ENCODE measurements around the gene AGXT. TPM values are rescaled to one million over a fixed set of nuclear protein-coding genes. Genes with fewer than 3 reads are reported as not detected.

The AGXT gene
- total RNA-seq, 1 experiment from 2014 or later, result 0.34 TPM

GRCh38 chr2:240846873-240847595, 21.6 kb upstream of the AGXT start:
- TF ChIP-seq POLR2A (IDR thresholded peaks at IDR 0.05; ENCODE audit: borderline replicate concordance, extremely low read depth, insufficient read depth, insufficient read length) (no peak), JUND (IDR thresholded peaks at IDR 0.05) (no peak), EZH2 (IDR thresholded peaks at IDR 0.05) (no peak), EZH2phosphoT487 (IDR thresholded peaks at IDR 0.05; ENCODE audit: borderline replicate concordance) (no peak), REST (IDR thresholded peaks at IDR 0.05; ENCODE audit: low read depth) (no peak), ELF1 (IDR thresholded peaks at IDR 0.05; ENCODE audit: borderline replicate concordance, low read depth) (no peak), ZNF274 (IDR thresholded peaks at IDR 0.05; ENCODE audit: low read depth, low read length) (no peak)
- TF ChIP-seq, protein P1, sequence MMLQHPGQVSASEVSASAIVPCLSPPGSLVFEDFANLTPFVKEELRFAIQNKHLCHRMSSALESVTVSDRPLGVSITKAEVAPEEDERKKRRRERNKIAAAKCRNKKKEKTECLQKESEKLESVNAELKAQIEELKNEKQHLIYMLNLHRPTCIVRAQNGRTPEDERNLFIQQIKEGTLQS (IDR thresholded peaks at IDR 0.05), result no peak
- BruUV-seq (replicated peaks), result no TSS peak
- H3K4me1 ChIP-seq (ENCODE audit: control insufficient read depth in 1 of 2, insufficient read depth in 2 of 2, low read length in 2 of 2), result no peaks in the 10 kb centered on the region
- H2AFZ ChIP-seq (ENCODE audit: low read depth, low read length, poor library complexity, severe bottlenecking), result no peak overlapping the region
- no peaks in the 10 kb centered on the region for H3K27me3 ChIP-seq (ENCODE audit: insufficient read depth, low read length)
- RAD21 ChIA-PET (ENCODE audit: low non-redundant PET in 1 of 2, low total read pairs in 2 of 2, uncharacterized antibody in 2 of 2, unreplicated experiment in 2 of 2), result no interaction called here
- intact Hi-C loops (cut with micrococcal nuclease), result no loop called here
- H3K36me3 ChIP-seq (ENCODE audit: control insufficient read depth in 1 of 2, insufficient read depth in 2 of 2, low read length in 2 of 2), result no peaks in the 10 kb centered on the region
- DNase-seq (ENCODE audit: low read depth, low spot score), result no peak
- POLR2A ChIA-PET, result no interaction called here
- H3K27ac ChIP-seq (ENCODE audit: low read depth, low read length), result no peak overlapping the region
- no peaks in the 10 kb centered on the region for H3K9me2 ChIP-seq (ENCODE audit: insufficient read depth)
- H3K4me2 ChIP-seq (ENCODE audit: low read length), result no peak overlapping the region
- no peaks in the 10 kb centered on the region for H4K20me1 ChIP-seq (ENCODE audit: insufficient read depth)
- CTCF ChIA-PET, result no interaction called here
- H3K9me3 ChIP-seq (ENCODE audit: control insufficient read depth in 1 of 2, insufficient read depth in 1 of 2, low read depth in 1 of 2, low read length in 2 of 2), result no peaks in the 10 kb centered on the region
- H3K9ac ChIP-seq (ENCODE audit: low read length), result no peak overlapping the region
- ATAC-seq, result no peak
- no peaks in the 10 kb centered on the region for H3K79me2 ChIP-seq (ENCODE audit: insufficient read depth, low read length)
- H3K4me3 ChIP-seq (replicated peaks in 1 of 2; ENCODE audit: low read depth in 1 of 2, low read length in 2 of 2), result no peak overlapping the region
